Stimulated activated CD4-positive, alpha-beta T cell treated with anti-CD3 and anti-CD28 coated beads, Interleukin-4, amount 100 ng/mL, for 1 hour (primary cell): ENCODE data around the gene BMP6.
"Not testable (repeated sequence)": the region's sequence is repeated elsewhere in the genome, so short reads cannot be mapped to it uniquely, and the experiment has no call there.

Experiments
- DNase-seq: peaks from one replicate; pipeline ENCODE4 v3.0.0-alpha.2; 2020

Gene BMP6

DNA sequence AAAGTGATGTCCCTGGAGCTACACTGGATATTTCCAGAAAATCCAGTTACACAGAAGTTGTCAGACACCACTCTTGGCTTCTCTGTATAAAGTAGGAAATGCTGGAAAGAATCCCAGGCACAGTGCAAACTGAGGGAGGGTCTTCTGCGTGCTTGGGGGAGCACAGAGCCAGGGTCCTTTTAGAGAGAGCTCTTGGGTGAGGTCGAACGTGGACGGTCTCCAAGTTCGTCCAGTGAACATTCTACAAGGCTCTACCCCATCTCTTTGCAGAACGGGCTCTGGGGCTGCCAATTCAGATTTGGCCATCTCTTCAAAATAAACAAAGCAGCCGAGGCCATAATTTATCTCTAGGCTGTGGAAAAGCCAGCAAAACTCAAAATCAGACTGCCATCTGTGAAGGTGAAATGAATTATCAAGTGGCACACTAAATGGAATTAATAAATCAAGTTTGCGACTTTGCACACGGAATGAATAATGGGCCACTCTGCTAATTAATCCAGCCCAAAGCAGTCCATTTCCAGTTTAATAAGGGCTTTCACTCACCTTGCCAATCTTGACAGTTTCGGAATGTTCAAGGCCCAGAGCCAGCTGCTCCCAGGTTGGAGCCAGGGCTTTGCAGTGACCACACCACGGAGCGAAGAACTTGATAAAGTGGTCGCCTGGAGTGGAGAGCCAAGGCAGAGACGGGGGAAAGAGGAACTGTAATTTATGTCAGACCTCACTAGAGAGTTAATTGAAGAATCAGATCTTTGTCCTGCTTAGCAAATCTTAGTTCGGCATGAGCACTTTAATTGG, 165.4 kb downstream of the BMP6 start:
- no peak for DNase-seq

GRCh38 chr6:7892367-7892766, 166.5 kb downstream of the BMP6 start:
- DNase-seq: not testable (repeated sequence)

GRCh38 chr6:7893342-7893741, 167.4 kb downstream of the BMP6 start:
- no peak for DNase-seq

- DNase-seq: no peak
These were observed 168.6 kb downstream of the BMP6 start for GRCh38 chr6:7894262-7895124.

- DNase-seq: no peak
These were observed 169.2 kb downstream of the BMP6 start for GRCh38 chr6:7895125-7895423.

- no peak for DNase-seq
These were observed 170.6 kb downstream of the BMP6 start for GRCh38 chr6:7896465-7896987.

DNA sequence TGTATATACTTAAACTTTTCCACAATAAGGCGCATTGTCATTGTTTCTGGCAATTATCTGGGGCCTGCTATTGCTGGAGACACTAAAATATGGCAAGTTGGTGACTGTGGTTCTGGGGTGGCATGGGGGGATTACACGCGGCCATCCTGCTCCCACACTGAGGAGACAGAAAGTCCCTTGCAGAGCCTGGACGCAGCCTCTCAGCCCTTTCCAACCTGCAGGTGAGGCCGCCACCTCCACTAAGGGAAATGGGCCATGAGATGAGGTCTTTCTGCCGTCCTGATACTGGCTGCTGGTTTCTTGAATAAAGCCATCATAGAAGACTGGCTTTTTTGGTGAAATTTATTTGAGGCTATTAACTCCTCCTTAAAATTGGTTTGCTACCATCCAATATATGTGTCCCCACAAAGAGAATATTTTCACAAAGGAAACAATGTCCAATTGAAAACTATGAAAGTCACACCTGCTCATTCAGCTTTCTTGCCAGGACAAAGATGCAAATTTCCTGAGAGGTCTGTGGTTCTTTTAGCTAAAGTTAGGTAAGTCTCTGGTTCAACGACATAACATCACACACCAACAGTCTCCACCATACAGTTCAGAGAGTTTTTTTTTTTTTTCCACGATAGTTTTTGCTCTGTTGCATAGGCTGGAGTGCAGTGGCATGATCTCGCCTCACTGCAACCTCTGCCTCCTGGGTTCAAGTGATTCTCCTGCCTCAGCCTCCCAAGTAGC, 171.7 kb downstream of the BMP6 start:
- DNase-seq: no peak

GRCh38 chr6:7898193-7898586, 172.3 kb downstream of the BMP6 start:
- not testable (repeated sequence) for DNase-seq

- DNase-seq: no peak
These were observed 173.4 kb downstream of the BMP6 start for GRCh38 chr6:7899101-7899888.

GRCh38 chr6:7899889-7900213, 174.0 kb downstream of the BMP6 start:
- DNase-seq: no peak

DNA sequence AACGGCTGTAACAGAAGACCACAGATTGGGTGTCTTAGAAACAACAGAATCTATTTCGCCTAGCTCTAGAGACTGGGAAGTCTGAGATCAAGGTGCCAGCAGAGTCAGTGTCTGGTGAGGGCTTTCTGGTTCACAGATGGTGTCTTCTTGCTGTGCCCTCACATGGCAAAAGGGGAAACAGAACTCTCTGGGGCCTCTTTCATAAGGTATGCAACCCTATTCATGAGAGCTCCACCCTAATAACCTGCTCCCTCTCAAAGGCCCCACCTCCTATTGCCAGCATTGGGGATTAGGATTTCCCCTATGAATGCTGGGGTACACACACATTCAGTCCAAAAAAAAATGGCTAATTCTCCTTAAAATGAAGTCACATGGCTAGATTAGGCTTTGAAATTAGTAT, 174.7 kb downstream of the BMP6 start:
- no peak for DNase-seq

- no peak for DNase-seq
These were observed 175.2 kb downstream of the BMP6 start for GRCh38 chr6:7901056-7901455.

DNA sequence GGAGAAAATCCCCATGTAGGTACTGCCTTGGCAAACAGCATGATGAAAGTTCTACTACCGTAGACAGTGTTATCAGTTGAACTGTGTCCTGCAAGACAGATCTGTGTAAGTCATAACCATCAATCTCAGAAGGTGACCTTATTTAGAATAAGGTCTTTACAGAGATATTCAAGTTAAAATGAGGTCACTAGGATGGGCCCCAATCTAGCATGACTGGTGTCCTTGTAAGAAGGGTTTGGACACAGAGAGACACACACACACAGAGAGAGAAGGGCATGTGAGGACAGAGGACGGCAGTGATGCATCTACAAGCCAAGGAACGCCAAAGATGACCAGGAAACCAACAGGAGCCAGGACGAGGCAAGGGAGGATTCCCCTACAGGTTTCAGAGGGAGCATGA, 175.9 kb downstream of the BMP6 start:
- DNase-seq: no peak

DNA sequence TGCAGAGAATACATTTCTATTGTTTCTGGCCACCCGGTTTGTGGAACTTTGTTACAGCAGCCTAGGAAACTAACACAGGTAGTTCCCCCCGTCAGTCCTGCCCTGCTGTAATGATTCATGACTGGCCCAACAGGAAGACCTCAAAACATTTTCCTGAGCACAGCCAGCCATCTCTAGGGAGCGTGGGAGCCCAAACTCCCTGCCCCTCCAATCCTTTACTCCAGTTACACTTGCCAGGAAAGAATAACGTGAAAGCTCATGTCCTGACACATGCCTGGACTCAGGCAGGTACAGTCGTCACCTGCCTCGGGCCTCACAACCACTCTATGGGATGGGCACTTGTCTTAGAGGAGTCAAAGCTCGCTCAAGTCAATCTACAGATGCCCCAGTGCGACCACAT, 176.3 kb downstream of the BMP6 start:
- no peak for DNase-seq

GRCh38 chr6:7902867-7903266, 177.0 kb downstream of the BMP6 start:
- DNase-seq: no peak

DNA sequence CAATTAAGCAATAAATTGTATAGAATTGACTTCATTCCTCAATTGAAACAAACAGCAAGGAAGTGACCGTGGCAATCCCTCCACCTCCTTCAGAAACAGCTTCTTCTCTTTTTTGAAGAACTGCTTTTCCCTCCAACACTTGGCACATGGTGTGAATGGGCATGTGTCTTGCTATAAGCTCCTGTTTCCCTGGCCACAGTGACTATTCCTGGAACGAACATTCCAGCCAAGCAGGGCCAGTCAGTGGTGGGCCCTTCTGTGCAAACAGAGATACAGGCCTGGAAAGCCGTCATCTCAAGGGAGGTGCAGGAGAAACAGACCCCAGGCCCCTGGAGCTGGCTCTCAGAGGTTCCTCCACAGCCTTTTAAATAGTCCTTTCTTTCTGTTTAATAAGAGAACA, 177.8 kb downstream of the BMP6 start:
- DNase-seq: no peak

DNA sequence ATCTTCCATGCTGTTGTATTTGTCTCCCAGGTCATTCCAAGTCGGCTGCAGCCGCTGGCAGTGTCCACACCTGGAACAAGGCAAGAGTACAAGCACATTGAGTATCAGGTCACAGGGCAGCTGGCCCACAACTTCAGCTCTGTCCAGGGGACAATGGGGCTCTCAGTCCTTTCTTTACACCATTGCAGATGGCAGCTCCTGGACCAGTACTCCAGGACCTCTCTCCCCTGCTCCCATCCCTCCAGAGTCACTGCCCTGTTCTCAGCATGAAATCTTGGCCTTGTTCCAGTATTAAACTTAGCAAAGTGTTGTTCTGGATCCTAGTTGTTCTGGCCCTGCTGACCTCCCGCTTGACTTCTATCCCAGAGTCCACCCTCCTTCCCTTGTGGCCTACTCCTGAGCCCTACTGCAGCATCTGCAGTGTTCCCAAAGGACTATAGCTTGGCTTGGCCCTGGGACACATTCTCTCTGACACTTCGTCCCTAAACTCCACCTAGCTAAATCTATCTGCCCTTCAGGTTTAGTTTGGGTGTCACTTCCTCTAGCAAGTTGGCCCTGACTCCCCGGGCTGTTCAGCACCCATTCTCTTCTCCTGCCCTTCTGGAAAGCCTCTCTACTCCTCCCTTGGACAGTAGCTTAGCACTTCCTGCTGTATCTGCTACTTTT, 178.9 kb downstream of the BMP6 start:
- no peak for DNase-seq

GRCh38 chr6:7905416-7905815, 179.5 kb downstream of the BMP6 start:
- DNase-seq: no peak

GRCh38 chr6:7906741-7907140, 180.8 kb downstream of the BMP6 start:
- DNase-seq: no peak

DNA sequence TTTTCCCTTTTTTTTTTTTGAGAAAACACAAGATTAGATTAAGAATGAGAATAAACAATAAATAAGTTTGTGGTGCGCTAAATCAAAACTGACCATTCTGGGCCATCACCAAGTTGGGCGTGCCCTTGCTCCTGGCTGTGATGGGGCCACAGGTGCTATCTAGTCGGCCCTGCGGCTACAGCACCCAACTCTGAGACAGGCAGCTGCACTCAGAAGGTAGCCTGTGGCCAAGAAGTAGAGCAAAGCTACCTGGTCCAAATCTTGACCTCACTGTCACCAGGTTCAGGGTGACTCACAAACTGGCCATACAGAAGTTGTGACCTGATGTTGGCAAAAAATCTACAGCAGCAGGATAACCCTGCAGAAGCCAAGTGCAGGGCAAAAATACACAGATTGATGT, 181.3 kb downstream of the BMP6 start:
- no peak for DNase-seq

GRCh38 chr6:7909323-7910276, 183.7 kb downstream of the BMP6 start:
- peak; percentile 62 for DNase-seq
